HepG2 (cell line): ENCODE measurements around the gene CHCHD6. TPM values are rescaled to one million over a fixed set of nuclear protein-coding genes. Genes with fewer than 3 reads are reported as not detected.

ENCODE experiments used
- ATAC-seq: fragments of 200-7000 bp; cut with Tn5 transposase; 3 replicates; pipeline ENCODE4 v1.9.1; 2020; ENCODE audit warnings: mild to moderate bottlenecking, moderate library complexity
- BruUV-seq: library from RNA; stranded (reverse); fragments of 400-500 nt; replicated peaks from 2 replicates; lab custom pipeline; 2021; lab: Mats Ljungman, UMichigan
- CTCF ChIA-PET: fragments of 300-600 bp; formaldehyde crosslinking; extraction: SDS; loops from one replicate; lab custom pipeline; 2021; ENCODE audit warnings: low total read pairs, inconsistent platforms, low intra/inter-chr PET ratio; lab: Yijun Ruan, JAX
- POLR2A ChIA-PET: fragments of 350-600 bp; sonication (Branson Sonifier 250); formaldehyde crosslinking; loops from one replicate; lab custom pipeline; 2020; ENCODE audit warnings: antibody characterized with exemption, inconsistent platforms; lab: Yijun Ruan, JAX
- DNase-seq: peaks from one replicate; pipeline ENCODE4 v3.0.0-alpha.2; 2015; ENCODE audit warnings: low spot score
- FAIRE-seq: peaks from 3 replicates; lab custom pipeline; 2011; peaks lifted over from hg19 to GRCh38; lab: Jason Lieb, UNC
- H2AFZ ChIP-seq: one replicate; pipeline ENCODE4 v1.6.1; 2011; ENCODE audit warnings: low read length, inconsistent platforms
- H3K27ac ChIP-seq: fragments of 300-600 bp; 3 replicates; pipeline ENCODE4 v1.8.0; 2011; ENCODE audit warnings: mixed run types, mild to moderate bottlenecking, mixed read lengths, low read length, inconsistent platforms; ENCODE audit not compliant: insufficient read depth; ENCODE audit errors: extremely low read length
- H3K27me3 ChIP-seq, 2 experiments: fragments of 200-600 bp in 1 of 2; 2 replicates in 1 of 2; 3 replicates in 1 of 2; pipeline versions ENCODE4 v1.6.0 to v1.8.0; 2011; ENCODE audit warnings: low read length in 2 of 2, mild to moderate bottlenecking in 2 of 2, moderate library complexity in 2 of 2, inconsistent platforms in 1 of 2; ENCODE audit not compliant: insufficient read depth in 2 of 2, control insufficient read depth in 1 of 2
- H3K36me3 ChIP-seq, 2 experiments: fragments of 200-600 bp in 1 of 2; replicated peaks in 1 of 2; 2 replicates in 1 of 2; 3 replicates in 1 of 2; pipeline versions ENCODE4 v1.5.1 to v1.8.0; 2011; ENCODE audit warnings: low read length in 2 of 2, inconsistent platforms in 1 of 2; ENCODE audit not compliant: insufficient read depth in 2 of 2, control insufficient read depth in 1 of 2
- H3K4me1 ChIP-seq: 2 replicates; pipeline ENCODE4 v1.5.1; 2012; ENCODE audit warnings: low read length, inconsistent platforms; ENCODE audit not compliant: insufficient read depth
- H3K4me2 ChIP-seq: 2 replicates; pipeline ENCODE4 v1.6.0; 2011; ENCODE audit warnings: low read depth, low read length, inconsistent platforms
- H3K4me3 ChIP-seq, 3 experiments: fragments of 200-600 bp in 1 of 3; sonication (generic), shearing (Covaris generic) in 1 of 3; replicated peaks in 1 of 3; 2 replicates each; pipeline ENCODE4 v1.5.1; 2011 to 2016; ENCODE audit warnings: low read length in 3 of 3, inconsistent platforms in 2 of 3, low read depth in 2 of 3, mild to moderate bottlenecking in 2 of 3, control low read depth in 1 of 3, mixed read lengths in 1 of 3; ENCODE audit not compliant: insufficient read depth in 1 of 3
- H3K79me2 ChIP-seq: one replicate; pipeline ENCODE4 v1.6.1; 2011; ENCODE audit warnings: low read length, inconsistent platforms; ENCODE audit not compliant: insufficient read depth
- H3K9ac ChIP-seq: 2 replicates; pipeline ENCODE4 v1.6.0; 2011; ENCODE audit warnings: mild to moderate bottlenecking, low read depth, low read length, inconsistent platforms; ENCODE audit not compliant: insufficient read depth
- H3K9me3 ChIP-seq: 2 replicates; pipeline ENCODE4 v1.5.1; 2012; ENCODE audit warnings: mild to moderate bottlenecking, low read length
- H4K20me1 ChIP-seq: 2 replicates; pipeline ENCODE4 v1.6.0; 2011; ENCODE audit warnings: inconsistent platforms, mild to moderate bottlenecking, low read length, moderate library complexity; ENCODE audit not compliant: insufficient read depth
- GABPB1 ChIP-seq: IDR thresholded peaks from 2 replicates; pipeline ENCODE4 v1.6.1; 2016; ENCODE audit warnings: mild to moderate bottlenecking, missing genetic modification reagents, moderate library complexity, missing compliant biosample characterization
- POLR2A ChIP-seq, 2 experiments: IDR thresholded peaks; 2 replicates each; pipeline ENCODE4 v1.6.1; 2011; ENCODE audit warnings: low read depth in 2 of 2, low read length in 2 of 2, mild to moderate bottlenecking in 1 of 2, moderate library complexity in 1 of 2; ENCODE audit not compliant: insufficient read depth in 1 of 2
- SRSF4 ChIP-seq: fragments of 200-400 bp; formaldehyde crosslinking; IDR thresholded peaks from one replicate; pipeline ENCODE4 v1.6.1; 2018; ENCODE audit warnings: mild to moderate bottlenecking, low read depth, low read length, moderate library complexity; ENCODE audit not compliant: poor library complexity, severe bottlenecking
- ZNF280D ChIP-seq: sonication (generic); formaldehyde crosslinking; IDR thresholded peaks from 2 replicates; pipeline ENCODE4 v1.5.1; 2020; ENCODE audit warnings: mild to moderate bottlenecking, missing genetic modification reagents
- ZNF781 ChIP-seq: sonication (generic); formaldehyde crosslinking; IDR thresholded peaks from 2 replicates; pipeline ENCODE4 v1.5.1; 2020; ENCODE audit warnings: borderline replicate concordance, mild to moderate bottlenecking, missing genetic modification reagents; ENCODE audit errors: not compliant biosample characterization
- WGBS: methylation state at CpG from one replicate; pipeline ENCODE4 v1.1.6; 2017; ENCODE audit warnings: low lambda C conversion rate; 5-methylcytosine and 5-hydroxymethylcytosine counted together
- in situ Hi-C: cut with HindIII; loops from 2 replicates; pipeline ENCODE4 v1.10.0; 2017; ENCODE audit warnings: low pct_unique_long_range_greater_than_20kb; ENCODE audit not compliant: extremely low pct_ligation_motif_present
- intact Hi-C: fragments of 100-400 bp; cut with micrococcal nuclease; formaldehyde crosslinking; loops from one replicate; pipeline ENCODE4 v1.10.0; 2022; ENCODE audit not compliant: unreplicated experiment
- polyA plus RNA-seq, 8 experiments: library from polyadenylated mRNA; depleted of rRNA in 3 of 8; stranded (reverse) in 7 of 8; unstranded in 1 of 8; fragments of >200 nt; fragmentation: Illumina TruSeq in 4 of 8; extraction: Trizol in 4 of 8; gene quantifications; 2 replicates each; pipeline versions ENCODE4 v1.2.1 to v1.2.3, GENCODE V29; 2011 to 2016; ENCODE audit warnings: low read depth in 4 of 8, missing spikeins in 1 of 8, mixed read lengths in 1 of 8; ENCODE audit not compliant: insufficient read depth in 1 of 8
- total RNA-seq, 5 experiments: library from RNA; depleted of rRNA; stranded (reverse); fragments of >200 nt; fragmentation: Illumina TruSeq; extraction: Trizol; gene quantifications; 2 replicates each; pipeline ENCODE4 v1.2.3, GENCODE V29; 2016; ENCODE audit warnings: low read depth in 1 of 5
- TF ChIP-seq, protein P1 (sequence below): sonication (generic); formaldehyde crosslinking; IDR thresholded peaks from 2 replicates; pipeline ENCODE4 v1.5.1; 2020; ENCODE audit warnings: mild to moderate bottlenecking, missing genetic modification reagents, borderline replicate concordance
- TF ChIP-seq, protein P2 (sequence below): sonication (generic); formaldehyde crosslinking; IDR thresholded peaks from 2 replicates; pipeline ENCODE4 v1.4.0; 2020; ENCODE audit warnings: missing genetic modification reagents; ENCODE audit errors: not compliant biosample characterization

CHCHD6 gene
- total and polyA plus RNA-seq, 2 of the 13 experiments (the other 11 are each of a cell fraction or from before 2014, with no cell fraction given): 20.3 to 20.8 TPM

- no peaks in the 10 kb centered on the region; a peak in 1 of 5 replicates for H3K27me3 ChIP-seq
- no peak overlapping the region for H3K27ac ChIP-seq
- intact Hi-C loops (no loop called here), in situ Hi-C loops (no loop called here)
- H3K4me2 ChIP-seq: no peak overlapping the region
- no peak for DNase-seq
- H3K79me2 ChIP-seq: no peaks in the 10 kb centered on the region
- no peak overlapping the region for H3K9ac ChIP-seq
- H3K4me3 ChIP-seq: no peak overlapping the region
- BruUV-seq: no TSS peak
- no peaks in the 10 kb centered on the region for H3K4me1 ChIP-seq
- WGBS: 93% methylated on average over 3 of the region's 3 CpGs
- no peaks in the 10 kb centered on the region for H4K20me1 ChIP-seq
- no peaks in the 10 kb centered on the region; a peak in 2 of 5 replicates for H3K36me3 ChIP-seq
- H2AFZ ChIP-seq: no peak overlapping the region
- no peak for FAIRE-seq
- POLR2A ChIA-PET: no interaction called here
- CTCF ChIA-PET: no interaction called here
- no peaks in the 10 kb centered on the region for H3K9me3 ChIP-seq
- no peak for ATAC-seq
- TF ChIP-seq, protein P1, sequence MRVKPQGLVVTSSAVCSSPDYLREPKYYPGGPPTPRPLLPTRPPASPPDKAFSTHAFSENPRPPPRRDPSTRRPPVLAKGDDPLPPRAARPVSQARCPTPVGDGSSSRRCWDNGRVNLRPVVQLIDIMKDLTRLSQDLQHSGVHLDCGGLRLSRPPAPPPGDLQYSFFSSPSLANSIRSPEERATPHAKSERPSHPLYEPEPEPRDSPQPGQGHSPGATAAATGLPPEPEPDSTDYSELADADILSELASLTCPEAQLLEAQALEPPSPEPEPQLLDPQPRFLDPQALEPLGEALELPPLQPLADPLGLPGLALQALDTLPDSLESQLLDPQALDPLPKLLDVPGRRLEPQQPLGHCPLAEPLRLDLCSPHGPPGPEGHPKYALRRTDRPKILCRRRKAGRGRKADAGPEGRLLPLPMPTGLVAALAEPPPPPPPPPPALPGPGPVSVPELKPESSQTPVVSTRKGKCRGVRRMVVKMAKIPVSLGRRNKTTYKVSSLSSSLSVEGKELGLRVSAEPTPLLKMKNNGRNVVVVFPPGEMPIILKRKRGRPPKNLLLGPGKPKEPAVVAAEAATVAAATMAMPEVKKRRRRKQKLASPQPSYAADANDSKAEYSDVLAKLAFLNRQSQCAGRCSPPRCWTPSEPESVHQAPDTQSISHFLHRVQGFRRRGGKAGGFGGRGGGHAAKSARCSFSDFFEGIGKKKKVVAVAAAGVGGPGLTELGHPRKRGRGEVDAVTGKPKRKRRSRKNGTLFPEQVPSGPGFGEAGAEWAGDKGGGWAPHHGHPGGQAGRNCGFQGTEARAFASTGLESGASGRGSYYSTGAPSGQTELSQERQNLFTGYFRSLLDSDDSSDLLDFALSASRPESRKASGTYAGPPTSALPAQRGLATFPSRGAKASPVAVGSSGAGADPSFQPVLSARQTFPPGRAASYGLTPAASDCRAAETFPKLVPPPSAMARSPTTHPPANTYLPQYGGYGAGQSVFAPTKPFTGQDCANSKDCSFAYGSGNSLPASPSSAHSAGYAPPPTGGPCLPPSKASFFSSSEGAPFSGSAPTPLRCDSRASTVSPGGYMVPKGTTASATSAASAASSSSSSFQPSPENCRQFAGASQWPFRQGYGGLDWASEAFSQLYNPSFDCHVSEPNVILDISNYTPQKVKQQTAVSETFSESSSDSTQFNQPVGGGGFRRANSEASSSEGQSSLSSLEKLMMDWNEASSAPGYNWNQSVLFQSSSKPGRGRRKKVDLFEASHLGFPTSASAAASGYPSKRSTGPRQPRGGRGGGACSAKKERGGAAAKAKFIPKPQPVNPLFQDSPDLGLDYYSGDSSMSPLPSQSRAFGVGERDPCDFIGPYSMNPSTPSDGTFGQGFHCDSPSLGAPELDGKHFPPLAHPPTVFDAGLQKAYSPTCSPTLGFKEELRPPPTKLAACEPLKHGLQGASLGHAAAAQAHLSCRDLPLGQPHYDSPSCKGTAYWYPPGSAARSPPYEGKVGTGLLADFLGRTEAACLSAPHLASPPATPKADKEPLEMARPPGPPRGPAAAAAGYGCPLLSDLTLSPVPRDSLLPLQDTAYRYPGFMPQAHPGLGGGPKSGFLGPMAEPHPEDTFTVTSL (CRISPR knock-in tag): no peak
- no peak for TF ChIP-seq POLR2A (IDR thresholded peaks at IDR 0.05; ENCODE audit: insufficient read depth in 1 of 2, low read depth in 2 of 2, low read length in 2 of 2)
- TF ChIP-seq, protein P2, sequence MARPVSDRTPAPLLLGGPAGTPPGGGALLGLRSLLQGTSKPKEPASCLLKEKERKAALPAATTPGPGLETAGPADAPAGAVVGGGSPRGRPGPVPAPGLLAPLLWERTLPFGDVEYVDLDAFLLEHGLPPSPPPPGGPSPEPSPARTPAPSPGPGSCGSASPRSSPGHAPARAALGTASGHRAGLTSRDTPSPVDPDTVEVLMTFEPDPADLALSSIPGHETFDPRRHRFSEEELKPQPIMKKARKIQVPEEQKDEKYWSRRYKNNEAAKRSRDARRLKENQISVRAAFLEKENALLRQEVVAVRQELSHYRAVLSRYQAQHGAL (CRISPR knock-in tag): no peak
- TF ChIP-seq SRSF4: no peak
- TF ChIP-seq ZNF280D (CRISPR knock-in tag): no peak
- no peak for TF ChIP-seq GABPB1 (CRISPR knock-in tag)
- no peak for TF ChIP-seq ZNF781 (CRISPR knock-in tag)
Measured at GRCh38 chr3:126777366-126777765, 73.3 kb downstream of the CHCHD6 start.
